Cardiac septum (tissue), 1 donor: ENCODE data around the gene CYP4F11. TPM values are rescaled to one million over a fixed set of nuclear protein-coding genes. Genes with fewer than 3 reads are reported as not detected.
"Not testable (repeated sequence)": the region's sequence is repeated elsewhere in the genome, so short reads cannot be mapped to it uniquely, and the experiment has no call there.

Source experiments
- DNase-seq: peaks from one replicate; pipeline ENCODE4 v3.0.0-alpha.2; 2020; ENCODE audit warnings: low spot score
- intact Hi-C: fragments of 100-400 bp; cut with DNase I; formaldehyde crosslinking; loops from one replicate; pipeline ENCODE4 v1.14.0; 2022
- total RNA-seq: library from RNA; stranded (reverse); fragmentation: NEBNext Ultra II Directional; extraction: Animal tissue kit (Norgen Biotek cat#: 25700); gene quantifications from one replicate; pipeline ENCODE4 v1.2.1, GENCODE V29; 2021
- donor health status: DM: no; HTN: no; CAD: no.

Gene CYP4F11
- total RNA-seq, 1 donor from 2014 or later, result 0.81 TPM

- DNase-seq, intact Hi-C loops: not testable (repeated sequence)
These were observed 45.0 kb downstream of the CYP4F11 start for GRCh38 chr19:15889339-15889738.

- no peak for DNase-seq
- intact Hi-C loops, result no loop called here
These were observed 48.4 kb downstream of the CYP4F11 start for GRCh38 chr19:15885919-15886318.

- no peak for DNase-seq
- intact Hi-C loops, result no loop called here
These were observed 49.2 kb downstream of the CYP4F11 start for GRCh38 chr19:15885167-15885566.

GRCh38 chr19:15883329-15883728 lies 51.0 kb downstream of the CYP4F11 start:
- DNase-seq, intact Hi-C loops: not testable (repeated sequence)

DNA sequence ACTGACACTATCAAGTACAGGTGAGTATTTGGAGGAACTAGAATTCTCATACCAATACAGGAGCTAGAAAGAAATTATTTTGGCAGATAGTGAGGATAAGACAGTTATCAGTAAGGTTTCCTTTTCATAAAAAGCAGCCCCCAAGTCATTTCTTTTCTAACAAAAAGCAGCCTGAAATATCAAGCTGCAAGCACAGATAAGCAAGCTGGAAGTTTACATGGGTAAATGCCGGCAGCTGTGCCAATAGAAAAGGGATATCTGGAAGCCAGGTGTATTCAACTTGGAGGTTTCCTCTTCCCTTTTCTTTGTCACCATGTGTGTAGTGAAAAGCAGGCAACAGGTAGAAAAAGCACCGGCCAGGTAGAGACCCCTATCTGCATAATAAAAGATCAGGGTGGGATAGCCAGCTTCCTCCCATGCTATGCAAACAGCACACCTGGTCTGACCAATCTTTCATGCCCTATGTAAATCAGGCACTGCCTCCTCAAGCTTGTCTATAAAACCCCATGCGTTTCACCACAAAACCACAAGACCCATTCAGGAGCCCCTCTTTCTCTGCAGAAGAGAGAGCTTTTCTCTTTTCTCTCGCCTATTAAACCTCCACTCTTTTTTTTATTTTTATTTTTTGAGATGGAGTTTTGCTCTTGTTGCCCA lies 59.4 kb downstream of the CYP4F11 start:
- intact Hi-C loops, result no loop called here
- DNase-seq, result no peak

GRCh38 chr19:15873771-15874170 lies 60.6 kb downstream of the CYP4F11 start:
- intact Hi-C loops, result not testable (repeated sequence)

GRCh38 chr19:15871570-15871969 lies 62.8 kb downstream of the CYP4F11 start:
- intact Hi-C loops, result no loop called here
- DNase-seq, result no peak

More at GRCh38 chr19:15873771-15874170, 60.6 kb downstream of the CYP4F11 start:
- not testable (repeated sequence) for DNase-seq

- no peak for DNase-seq
- intact Hi-C loops, result loop anchor here (5.0 kb wide), 1 partner anchor 243 kb away; no protein-coding TSS in a partner anchor
These were observed 64.5 kb downstream of the CYP4F11 start for GRCh38 chr19:15869873-15870272.

DNA sequence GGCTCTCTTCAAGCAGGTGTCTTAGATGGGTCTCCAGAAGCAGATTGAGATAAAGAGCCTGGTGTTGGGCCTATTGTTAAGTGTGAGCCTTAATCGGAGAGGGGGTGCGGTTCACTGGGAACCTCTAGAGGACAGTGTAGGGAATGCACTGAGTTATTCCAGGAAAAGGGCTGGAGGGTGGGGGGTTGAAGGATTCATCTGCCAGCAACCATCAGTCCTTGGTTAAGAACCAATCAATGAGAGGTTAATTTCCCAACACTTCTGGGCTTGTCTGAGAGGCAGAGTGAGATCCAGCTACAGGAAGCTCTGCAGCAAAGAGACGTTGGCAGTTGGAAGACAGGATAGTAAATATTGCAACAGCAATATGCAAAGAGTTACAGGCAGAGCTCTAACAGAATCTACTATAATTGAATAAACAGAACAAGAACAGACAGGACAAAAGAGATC lies 65.2 kb downstream of the CYP4F11 start:
- DNase-seq, result no peak
- intact Hi-C loops, result loop anchor here (5.0 kb wide), 1 partner anchor 242 kb away; no protein-coding TSS in a partner anchor

DNA sequence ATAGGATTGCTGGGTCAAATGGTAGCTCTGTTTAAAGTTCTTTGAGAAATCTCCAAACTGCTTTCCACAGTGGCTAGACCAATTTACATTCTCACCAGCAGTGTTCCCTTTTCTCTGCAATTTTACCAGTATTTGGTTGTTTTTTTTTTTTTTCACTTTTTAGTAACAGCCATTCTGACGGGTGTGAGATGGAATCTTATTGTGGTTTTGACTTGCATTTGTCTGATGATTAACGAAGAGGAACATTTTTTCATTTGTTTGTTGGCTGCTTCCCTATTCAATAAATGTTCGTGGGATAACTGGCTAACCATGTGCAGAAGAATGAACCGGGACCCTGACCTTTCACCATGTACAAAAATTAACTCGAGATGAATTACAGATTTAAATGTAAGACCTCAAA lies 67.7 kb downstream of the CYP4F11 start:
- intact Hi-C loops, result loop anchor here (5.0 kb wide), 1 partner anchor 239 kb away; no protein-coding TSS in a partner anchor
- no peak for DNase-seq

- intact Hi-C loops, result loop anchor here (5.0 kb wide), 1 partner anchor 238 kb away; no protein-coding TSS in a partner anchor
These were observed 69.5 kb downstream of the CYP4F11 start for GRCh38 chr19:15864824-15865223.

DNA sequence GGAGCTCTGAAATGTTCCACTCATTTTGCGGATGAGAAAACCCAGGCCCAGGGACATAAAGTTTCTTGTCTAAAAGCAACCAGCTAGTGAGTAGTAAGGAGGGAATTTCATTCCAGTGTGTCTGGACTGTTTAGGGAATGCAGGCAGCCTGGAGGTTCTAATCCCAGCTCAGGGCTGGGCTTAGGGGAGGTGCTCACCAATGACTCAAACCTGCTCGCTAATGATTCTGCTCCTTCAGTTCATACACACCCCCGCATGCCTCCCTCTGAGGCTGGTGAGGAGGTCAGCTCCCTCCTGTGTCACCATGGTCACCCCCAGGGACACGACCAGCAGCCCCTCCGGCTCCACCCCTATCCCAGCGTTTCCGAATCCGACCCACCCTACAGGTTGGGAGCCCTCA lies 71.1 kb downstream of the CYP4F11 start:
- intact Hi-C loops, result no loop called here
- DNase-seq, result no peak

More at GRCh38 chr19:15864824-15865223, 69.5 kb downstream of the CYP4F11 start:
- no peak for DNase-seq

GRCh38 chr19:15862444-15862843 lies 71.9 kb downstream of the CYP4F11 start:
- DNase-seq, result no peak
- intact Hi-C loops, result no loop called here

Other genes with a start within 250 kb of the CYP4F11 start
- gene OR10H2, start 206.5 kb downstream of the CYP4F11 start, total RNA-seq, result not detected
- gene OR10H3, start 196.5 kb downstream of the CYP4F11 start, total RNA-seq, result not detected
- not detected for gene OR10H5, start 146.9 kb downstream of the CYP4F11 start, total RNA-seq
- gene OR10H1, start 118.9 kb downstream of the CYP4F11 start, total RNA-seq, result not detected
- not detected for gene CYP4F2, start 36.5 kb downstream of the CYP4F11 start, total RNA-seq
- not detected for gene OR10H4, start 14.5 kb upstream of the CYP4F11 start, total RNA-seq
- 95.4 TPM for gene TPM4, start 142.0 kb upstream of the CYP4F11 start, total RNA-seq
- 17.8 TPM for gene RAB8A, start 177.4 kb upstream of the CYP4F11 start, total RNA-seq
- gene HSH2D, start 209.2 kb upstream of the CYP4F11 start, total RNA-seq, result 0.32 TPM
- gene CIB3, start 239.0 kb upstream of the CYP4F11 start, total RNA-seq, result not detected